GM12875 (cell line): ENCODE measurements around the gene PLEKHH2.
"Not testable (repeated sequence)": the region's sequence is repeated elsewhere in the genome, so short reads cannot be mapped to it uniquely, and the experiment has no call there.

Experiments
- H3K4me3 ChIP-seq: one replicate; pipeline ENCODE4 v1.5.1; 2011; ENCODE audit warnings: low read depth, low read length, control low read depth
- CTCF ChIP-seq: IDR thresholded peaks from 2 replicates; pipeline ENCODE4 v1.5.1; 2011; ENCODE audit warnings: low read depth, mild to moderate bottlenecking, control low read depth, inconsistent platforms, low read length, moderate library complexity, borderline replicate concordance; ENCODE audit not compliant: insufficient read depth

PLEKHH2 gene

GRCh38 chr2:43685357-43685756 lies 48.3 kb downstream of the PLEKHH2 start:
- no peak overlapping the region for H3K4me3 ChIP-seq
- no peak for TF ChIP-seq CTCF

GRCh38 chr2:43689999-43690398 lies 52.9 kb downstream of the PLEKHH2 start:
- H3K4me3 ChIP-seq, result no peak overlapping the region
- no peak for TF ChIP-seq CTCF

GRCh38 chr2:43692428-43692994 lies 55.5 kb downstream of the PLEKHH2 start:
- no peak for TF ChIP-seq CTCF
- no peak overlapping the region for H3K4me3 ChIP-seq

- not testable (repeated sequence) for H3K4me3 ChIP-seq
Observed at GRCh38 chr2:43698140-43698539, 61.1 kb downstream of the PLEKHH2 start.

GRCh38 chr2:43699761-43700160 lies 62.7 kb downstream of the PLEKHH2 start:
- no peak for TF ChIP-seq CTCF
- H3K4me3 ChIP-seq, result no peak overlapping the region

GRCh38 chr2:43701111-43701510 lies 64.1 kb downstream of the PLEKHH2 start:
- no peak for TF ChIP-seq CTCF
- H3K4me3 ChIP-seq, result no peak overlapping the region

GRCh38 chr2:43707255-43708015 lies 70.4 kb downstream of the PLEKHH2 start:
- no peak overlapping the region for H3K4me3 ChIP-seq
- no peak for TF ChIP-seq CTCF
